CD4-positive, alpha-beta T cell (primary cell): Measurements from ENCODE around the gene PTPRK. TPM values are rescaled to one million over a fixed set of nuclear protein-coding genes. Genes with fewer than 3 reads are reported as not detected.
"Not testable (repeated sequence)": the region's sequence is repeated elsewhere in the genome, so short reads cannot be mapped to it uniquely, and the experiment has no call there.

Experiments used
- ATAC-seq: fragments of 200-7000 bp; cut with Tn5 transposase; one replicate; pipeline ENCODE4 v1.10.0; 2022; ENCODE audit warnings: mild to moderate bottlenecking; ENCODE audit not compliant: poor library complexity
- CTCF ChIA-PET: fragments of 350-600 bp; sonication (Branson Sonifier 250); formaldehyde crosslinking; loops from one replicate; lab custom pipeline; 2021; ENCODE audit warnings: antibody characterized with exemption, inconsistent platforms; lab: Charles Lee
- POLR2A ChIA-PET: fragments of 350-600 bp; sonication (Branson Sonifier 250); formaldehyde crosslinking; loops from one replicate; lab custom pipeline; 2021; ENCODE audit warnings: antibody characterized with exemption, inconsistent platforms; lab: Charles Lee
- DNase-seq, 14 experiments: peaks; one replicate each; pipeline ENCODE4 v3.0.0-alpha.2; 2013 to 2020; ENCODE audit warnings: mixed read lengths in 2 of 14
- H3K27ac ChIP-seq, 2 donors: one replicate each; pipeline versions ENCODE4 v1.5.1 to v1.7.0; 2013; ENCODE audit warnings: low read length in 2 of 2, low read depth in 1 of 2, mild to moderate bottlenecking in 1 of 2
- H3K27me3 ChIP-seq, 2 experiments: 1 replicate in 1 of 2; 2 replicates in 1 of 2; pipeline versions ENCODE4 v1.6.1 to v1.7.0; 2013; ENCODE audit warnings: low read length in 2 of 2, control low read depth in 1 of 2, mild to moderate bottlenecking in 1 of 2, moderate library complexity in 1 of 2; ENCODE audit not compliant: insufficient read depth in 2 of 2, control insufficient read depth in 1 of 2
- H3K36me3 ChIP-seq: one replicate; pipeline ENCODE4 v1.6.1; 2013; ENCODE audit warnings: low read length, control low read depth; ENCODE audit not compliant: insufficient read depth
- H3K4me1 ChIP-seq: one replicate; pipeline ENCODE4 v1.6.1; 2013; ENCODE audit warnings: low read length, control low read depth; ENCODE audit not compliant: insufficient read depth
- H3K4me3 ChIP-seq: one replicate; pipeline ENCODE4 v1.5.1; 2013; ENCODE audit warnings: mild to moderate bottlenecking, low read length, moderate library complexity
- H3K9me3 ChIP-seq, 2 experiments: 1 replicate in 1 of 2; 2 replicates in 1 of 2; pipeline versions ENCODE4 v1.6.1 to v1.7.0; 2013; ENCODE audit warnings: low read length in 2 of 2, mild to moderate bottlenecking in 2 of 2, control low read depth in 1 of 2, moderate library complexity in 1 of 2; ENCODE audit not compliant: control insufficient read depth in 1 of 2, insufficient read depth in 1 of 2
- H3K27ac Mint-ChIP-seq: one replicate; pipeline ENCODE4 v1.8.0; 2020; ENCODE audit warnings: mixed read lengths
- H3K27me3 Mint-ChIP-seq: one replicate; pipeline ENCODE4 v1.8.0; 2021; ENCODE audit warnings: mixed read lengths
- H3K36me3 Mint-ChIP-seq: one replicate; pipeline ENCODE4 v1.8.0; 2021; ENCODE audit warnings: low read depth, mixed read lengths
- H3K4me1 Mint-ChIP-seq: one replicate; pipeline ENCODE4 v1.8.0; 2021; ENCODE audit warnings: low read depth, mixed read lengths
- H3K4me3 Mint-ChIP-seq: one replicate; pipeline ENCODE4 v1.8.0; 2020; ENCODE audit warnings: mild to moderate bottlenecking, mixed read lengths
- H3K9me3 Mint-ChIP-seq: one replicate; pipeline ENCODE4 v1.8.0; 2020; ENCODE audit warnings: mixed read lengths
- intact Hi-C, 2 experiments: fragments of 100-400 bp; cut with DNase I in 1 of 2; cut with micrococcal nuclease in 1 of 2; formaldehyde crosslinking; loops; one replicate each; pipeline versions ENCODE4 v1.15.1 to v1.9.0; 2023 to 2025; cut with DNase I, micrococcal nuclease
- total RNA-seq, 174 experiments: library from RNA in 2 of 174; stranded (reverse) in 2 of 174; gene quantifications; one replicate each; pipeline ENCODE4 v1.2.3 and lab custom pipeline; 2021 to 2026
- TF ChIP-seq, protein P1 (sequence below): fragments of 200-600 bp; IDR thresholded peaks from one replicate; pipeline ENCODE4 v1.8.0; 2022; ENCODE audit warnings: antibody characterized with exemption, mild to moderate bottlenecking

The PTPRK gene
- total RNA-seq, 2 experiments from 2014 or later: 8.4 to 10.3 TPM

GRCh38 chr6:128439627-128440026 lies 80.8 kb downstream of the PTPRK start:
- TF ChIP-seq, protein P1, sequence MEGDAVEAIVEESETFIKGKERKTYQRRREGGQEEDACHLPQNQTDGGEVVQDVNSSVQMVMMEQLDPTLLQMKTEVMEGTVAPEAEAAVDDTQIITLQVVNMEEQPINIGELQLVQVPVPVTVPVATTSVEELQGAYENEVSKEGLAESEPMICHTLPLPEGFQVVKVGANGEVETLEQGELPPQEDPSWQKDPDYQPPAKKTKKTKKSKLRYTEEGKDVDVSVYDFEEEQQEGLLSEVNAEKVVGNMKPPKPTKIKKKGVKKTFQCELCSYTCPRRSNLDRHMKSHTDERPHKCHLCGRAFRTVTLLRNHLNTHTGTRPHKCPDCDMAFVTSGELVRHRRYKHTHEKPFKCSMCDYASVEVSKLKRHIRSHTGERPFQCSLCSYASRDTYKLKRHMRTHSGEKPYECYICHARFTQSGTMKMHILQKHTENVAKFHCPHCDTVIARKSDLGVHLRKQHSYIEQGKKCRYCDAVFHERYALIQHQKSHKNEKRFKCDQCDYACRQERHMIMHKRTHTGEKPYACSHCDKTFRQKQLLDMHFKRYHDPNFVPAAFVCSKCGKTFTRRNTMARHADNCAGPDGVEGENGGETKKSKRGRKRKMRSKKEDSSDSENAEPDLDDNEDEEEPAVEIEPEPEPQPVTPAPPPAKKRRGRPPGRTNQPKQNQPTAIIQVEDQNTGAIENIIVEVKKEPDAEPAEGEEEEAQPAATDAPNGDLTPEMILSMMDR: no peak
- H3K9me3 ChIP-seq: peaks cover 0 to 5% of the 10 kb centered on the region in 2 experiments

DNA sequence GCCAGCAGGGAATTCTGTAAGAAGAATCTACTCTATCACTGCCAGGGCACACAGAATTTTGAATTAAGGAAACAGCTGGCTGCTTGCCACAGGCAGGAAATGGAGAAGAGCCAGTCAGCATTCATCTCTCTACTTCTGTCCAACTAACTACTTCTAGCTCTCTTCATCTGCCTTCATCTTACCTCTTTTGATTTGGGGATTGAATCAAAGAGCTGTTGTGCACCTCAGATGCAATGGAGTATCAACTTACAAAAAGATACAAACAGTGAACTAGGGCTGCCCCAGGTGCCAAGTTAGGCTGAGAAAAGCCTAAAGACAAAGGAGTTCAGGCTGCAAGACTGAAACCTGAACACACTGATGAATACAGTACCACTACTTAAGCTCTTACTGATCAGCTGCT lies 82.0 kb downstream of the PTPRK start:
- Mint-ChIP-seq H3K27ac (no peak overlapping the region), H3K36me3 (no peaks in the 10 kb centered on the region)

More at GRCh38 chr6:128439627-128440026, 80.8 kb downstream of the PTPRK start:
- Mint-ChIP-seq H3K27ac (no peak overlapping the region), H3K27me3 (no peaks in the 10 kb centered on the region), H3K36me3 (no peaks in the 10 kb centered on the region), H3K9me3 (peaks cover 4% of the 10 kb centered on the region), H3K4me1 (no peaks in the 10 kb centered on the region), H3K4me3 (no peak overlapping the region)
- DNase-seq (no peak), ATAC-seq (no peak)
- CTCF ChIA-PET: no interaction called here
- Histone ChIP-seq H3K4me3 (no peak overlapping the region), H3K36me3 (no peaks in the 10 kb centered on the region), H3K27me3 (peaks cover 0 to 3% of the 10 kb centered on the region in 2 experiments), H3K27ac (no peak overlapping the region), H3K4me1 (no peaks in the 10 kb centered on the region)
- POLR2A ChIA-PET: no interaction called here
- intact Hi-C loops: no loop called here

GRCh38 chr6:128437685-128438084 lies 82.7 kb downstream of the PTPRK start:
- no peaks in the 10 kb centered on the region for H3K4me1 Mint-ChIP-seq
- ChIA-PET CTCF (no interaction called here), POLR2A (no interaction called here)
- peaks cover 7% of the 10 kb centered on the region for H3K9me3 Mint-ChIP-seq
- H3K27ac Mint-ChIP-seq: no peak overlapping the region
- Histone ChIP-seq H3K9me3 (peaks cover 0 to 6% of the 10 kb centered on the region in 2 experiments), H3K27ac (no peak overlapping the region), H3K27me3 (peaks cover 0 to 3% of the 10 kb centered on the region in 2 experiments), H3K4me3 (no peak overlapping the region), H3K4me1 (no peaks in the 10 kb centered on the region), H3K36me3 (no peaks in the 10 kb centered on the region)
- no peak overlapping the region for H3K4me3 Mint-ChIP-seq
- DNase-seq (no peak), ATAC-seq (no peak)
- no peaks in the 10 kb centered on the region for H3K36me3 Mint-ChIP-seq
- TF ChIP-seq, protein P1: no peak
- intact Hi-C loops: no loop called here
- no peaks in the 10 kb centered on the region for H3K27me3 Mint-ChIP-seq

More for the DNA sequence above, 82.0 kb downstream of the PTPRK start:
- no peaks in the 10 kb centered on the region for H3K4me1 ChIP-seq
- Mint-ChIP-seq H3K4me3 (no peak overlapping the region), H3K9me3 (peaks cover 7% of the 10 kb centered on the region), H3K27me3 (no peaks in the 10 kb centered on the region), H3K4me1 (no peaks in the 10 kb centered on the region)
- TF ChIP-seq, protein P1: no peak
- ChIA-PET POLR2A (no interaction called here), CTCF (no interaction called here)
- intact Hi-C loops: no loop called here
- no peak for ATAC-seq
- H3K27ac ChIP-seq: no peak overlapping the region
- H3K4me3 ChIP-seq: no peak overlapping the region
- peaks cover 0 to 3% of the 10 kb centered on the region in 2 experiments for H3K27me3 ChIP-seq
- peaks cover 0 to 6% of the 10 kb centered on the region in 2 experiments for H3K9me3 ChIP-seq
- DNase-seq: no peak
- H3K36me3 ChIP-seq: no peaks in the 10 kb centered on the region

DNA sequence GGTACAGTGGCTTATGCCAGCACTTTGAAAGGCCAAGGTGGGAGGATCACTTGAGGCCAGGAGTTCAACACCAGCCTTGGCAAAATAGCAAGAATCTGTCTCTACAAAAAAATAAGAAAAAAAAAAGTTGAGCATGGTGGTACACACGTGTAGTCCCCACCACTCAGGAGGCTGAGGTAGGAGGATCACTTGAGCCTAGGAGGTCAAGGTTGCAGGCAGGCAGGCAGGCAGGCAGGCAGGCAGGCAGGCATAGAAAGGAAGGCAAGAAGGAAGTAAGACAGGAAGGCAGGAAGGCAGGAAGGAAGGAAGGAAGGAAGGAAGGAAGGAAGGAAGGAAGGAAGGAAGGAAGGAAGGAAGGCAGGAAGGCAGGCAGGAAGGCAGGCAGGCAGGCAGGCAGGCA lies 85.6 kb downstream of the PTPRK start:
- H3K4me3 ChIP-seq, H3K27ac ChIP-seq, DNase-seq, H3K4me1 Mint-ChIP-seq, H3K4me1 ChIP-seq, H3K4me3 Mint-ChIP-seq, H3K36me3 Mint-ChIP-seq, H3K9me3 ChIP-seq, H3K27me3 Mint-ChIP-seq, H3K27ac Mint-ChIP-seq, CTCF ChIA-PET, H3K9me3 Mint-ChIP-seq, intact Hi-C loops, H3K27me3 ChIP-seq, ATAC-seq, POLR2A ChIA-PET, H3K36me3 ChIP-seq: not testable (repeated sequence)
